ENCODE data around the gene TPM1.
"Not testable (repeated sequence)": the region's sequence is repeated elsewhere in the genome, so short reads cannot be mapped to it uniquely, and the experiment has no call there.

TPM1 gene

DNA sequence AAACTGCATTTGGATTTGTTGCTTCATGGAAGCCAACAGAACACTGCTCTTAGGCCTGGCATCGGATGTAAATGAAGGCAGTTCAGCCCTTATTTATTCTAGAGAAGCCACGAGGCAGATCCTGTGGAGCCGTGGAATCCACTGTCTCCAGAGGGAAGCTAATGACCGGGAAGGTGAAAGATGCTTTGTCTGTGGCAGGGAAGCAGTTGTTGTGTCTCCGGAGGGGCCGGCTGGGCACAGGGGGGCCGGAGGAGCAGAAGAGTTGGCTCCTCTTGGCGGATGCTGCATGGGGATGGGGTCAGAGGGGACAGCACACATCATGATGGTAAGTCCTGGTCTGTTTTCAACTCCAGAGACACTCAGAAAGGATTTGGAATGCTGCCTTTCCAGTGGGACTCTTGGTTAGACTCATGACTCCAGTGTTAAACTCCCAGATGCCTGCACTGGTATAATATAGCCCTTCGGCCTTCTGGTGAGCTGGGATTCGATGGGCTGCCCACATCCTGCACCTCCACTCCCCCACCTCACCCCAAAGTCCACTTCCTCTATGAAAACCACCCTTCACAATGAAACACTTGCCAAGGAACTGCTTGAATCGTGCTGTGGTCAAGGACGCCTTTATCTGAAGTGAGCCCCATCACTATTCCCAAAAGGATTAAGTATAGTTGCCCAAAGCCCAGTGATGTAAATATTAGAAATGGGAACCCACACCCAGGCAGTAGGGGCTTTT is 33.6 kb downstream of the TPM1 start:
- DNase-seq: no peak

DNA sequence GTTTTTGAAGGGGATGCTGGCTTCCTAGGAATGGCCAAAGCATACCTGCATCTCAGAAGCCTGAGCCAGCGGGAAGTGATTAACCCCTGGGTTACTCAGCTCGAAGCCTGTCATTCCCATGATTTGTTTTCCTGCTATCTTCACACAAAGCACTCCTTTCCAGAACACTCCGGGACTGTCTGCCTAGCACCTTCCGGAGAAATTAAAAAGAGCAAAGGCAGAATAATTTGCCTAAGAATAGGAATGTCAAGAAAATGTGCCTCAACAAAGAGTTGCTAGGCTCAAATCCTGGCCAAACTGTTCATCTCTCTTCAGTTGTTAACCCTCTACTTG is 34.1 kb downstream of the TPM1 start:
- no peak for DNase-seq

DNA sequence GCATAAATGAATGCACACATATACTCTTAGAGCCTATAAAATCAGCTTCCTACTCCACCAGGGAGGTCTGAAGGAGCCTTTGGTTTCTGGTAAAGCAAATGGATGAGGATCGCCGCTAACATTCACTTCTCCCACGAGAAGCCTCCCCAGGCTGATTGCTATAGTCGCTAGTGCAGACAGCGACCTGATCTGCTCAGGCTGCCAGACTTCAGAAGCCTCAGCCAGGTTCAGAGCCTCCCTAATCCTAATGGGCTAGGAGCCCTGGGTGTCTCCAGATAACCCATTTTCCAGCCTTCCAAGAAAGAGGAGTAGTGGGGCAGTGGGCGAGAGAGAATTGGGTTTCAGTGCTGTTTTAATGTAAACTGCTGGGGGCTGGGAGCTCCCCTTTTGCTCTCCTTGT is 35.4 kb downstream of the TPM1 start:
- DNase-seq: no peak

DNA sequence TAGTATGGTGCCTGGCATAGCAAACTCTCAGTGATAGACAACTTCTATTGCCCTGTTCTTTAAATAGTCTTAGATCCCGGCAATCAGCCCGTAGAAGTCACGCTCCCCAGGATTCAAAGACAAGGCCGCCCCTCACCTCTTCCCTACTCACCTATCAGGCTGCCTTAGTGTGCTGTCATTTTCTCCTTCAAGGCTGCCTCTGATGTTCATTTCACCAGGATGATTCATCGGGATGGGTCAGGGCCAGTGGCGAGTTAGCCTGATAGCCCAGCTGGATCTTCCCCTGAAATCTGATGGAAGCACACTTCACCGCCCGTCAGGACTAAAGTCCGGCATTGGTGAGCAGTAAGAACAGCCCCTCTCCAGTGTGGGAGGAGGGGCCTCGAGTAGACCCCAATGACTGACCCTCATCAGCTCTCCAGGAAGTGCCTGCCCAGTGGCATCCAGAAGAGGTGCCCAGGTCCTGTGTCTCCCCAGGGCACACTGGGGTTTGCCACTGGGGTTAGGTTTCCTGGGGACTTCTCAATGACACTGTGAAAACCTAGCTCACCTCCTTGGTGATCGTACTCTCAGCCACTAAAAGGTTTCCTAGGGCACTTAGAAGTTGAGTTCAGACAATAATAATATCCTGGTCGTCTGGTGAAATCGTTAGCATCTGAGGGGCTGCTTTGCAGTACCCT is 37.5 kb downstream of the TPM1 start:
- DNase-seq: peak; percentile 33

DNA sequence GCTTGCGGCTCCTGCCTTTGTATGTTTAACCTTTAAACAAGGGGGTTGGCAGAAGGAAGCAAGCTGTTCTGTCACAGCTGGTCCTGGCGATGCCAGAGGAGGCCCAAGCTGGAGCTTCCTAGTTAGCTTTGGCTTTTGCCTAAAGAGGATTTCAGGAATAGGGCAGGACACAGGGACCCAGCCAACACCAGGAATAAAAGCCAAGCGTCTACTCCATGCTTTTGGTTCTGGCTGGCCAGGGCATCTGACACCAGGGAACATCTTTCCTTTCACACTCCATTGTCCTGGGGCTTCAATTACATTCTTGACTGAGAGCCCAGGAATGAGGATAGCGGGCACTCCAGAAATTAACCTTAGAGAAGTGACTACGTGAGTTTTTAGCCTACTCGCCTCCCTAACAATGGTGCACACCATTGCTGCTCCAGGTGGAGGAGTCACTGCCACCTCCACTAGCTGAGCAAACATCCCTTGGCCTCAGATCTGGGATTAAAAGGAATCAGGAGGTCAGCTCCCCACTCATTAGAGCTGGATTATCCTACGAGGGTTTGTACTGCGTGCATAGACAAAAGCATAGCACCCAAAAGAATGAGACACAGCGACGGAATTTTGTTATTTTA is 38.2 kb downstream of the TPM1 start:
- no peak for DNase-seq

DNA sequence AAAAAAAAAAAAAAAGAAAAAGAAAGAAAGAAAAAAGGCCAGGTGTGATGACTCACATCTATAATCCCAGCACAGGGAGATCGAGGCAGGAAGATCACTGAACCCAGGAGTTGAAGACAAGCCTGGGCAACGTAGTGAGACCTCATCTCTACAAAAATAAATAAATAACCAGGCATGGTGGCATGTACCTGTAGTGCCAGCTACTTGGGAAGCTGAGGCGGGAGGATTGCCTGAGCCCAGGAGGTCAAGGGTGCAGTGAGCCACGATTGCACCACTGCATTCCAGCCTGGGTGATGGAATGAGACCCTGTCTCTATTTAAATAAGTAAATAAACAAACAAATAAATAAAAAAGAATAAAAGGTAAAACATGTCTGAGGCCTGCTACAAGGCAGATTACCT is 39.8 kb downstream of the TPM1 start:
- no peak for DNase-seq

DNA sequence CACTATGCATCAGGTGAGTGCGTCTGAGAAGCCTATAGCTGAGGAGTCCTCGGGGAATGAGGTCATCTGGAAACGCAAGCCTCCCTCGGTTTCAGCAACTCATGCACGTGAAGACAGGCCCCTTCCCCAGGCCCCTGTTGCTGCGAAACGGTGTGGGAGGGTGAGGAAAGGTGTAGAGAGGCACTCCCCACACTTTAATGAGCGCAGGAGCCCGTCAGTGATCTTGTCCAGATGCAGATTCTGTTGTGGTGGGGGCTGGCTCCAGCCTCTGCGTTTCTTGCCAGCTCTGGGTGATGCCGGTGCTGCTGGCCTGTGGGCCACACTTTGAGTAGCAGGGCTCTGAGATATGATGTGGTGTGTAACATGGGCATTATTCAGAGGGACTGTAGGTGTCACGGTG is 40.5 kb downstream of the TPM1 start:
- no peak for DNase-seq

DNA sequence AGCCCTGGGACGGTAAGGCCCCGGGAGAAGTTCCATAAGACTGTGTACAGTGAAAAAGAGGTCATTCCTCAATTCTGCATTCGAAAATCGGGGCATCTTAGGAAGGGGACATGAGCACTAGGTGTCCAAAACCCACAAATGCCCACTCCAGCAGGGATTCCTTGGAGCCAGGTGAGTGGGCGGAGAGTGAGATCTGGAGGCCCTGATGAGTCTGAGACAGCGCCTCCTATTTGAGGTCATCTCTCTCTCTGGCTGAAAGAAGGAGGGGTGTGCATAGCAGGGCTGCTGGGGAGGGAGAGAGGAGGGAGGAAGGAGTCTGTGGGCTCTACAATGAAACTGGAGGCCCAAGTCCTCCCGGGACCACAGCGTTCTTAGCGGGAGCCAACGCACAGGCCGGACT is 41.0 kb downstream of the TPM1 start:
- DNase-seq: no peak

DNA sequence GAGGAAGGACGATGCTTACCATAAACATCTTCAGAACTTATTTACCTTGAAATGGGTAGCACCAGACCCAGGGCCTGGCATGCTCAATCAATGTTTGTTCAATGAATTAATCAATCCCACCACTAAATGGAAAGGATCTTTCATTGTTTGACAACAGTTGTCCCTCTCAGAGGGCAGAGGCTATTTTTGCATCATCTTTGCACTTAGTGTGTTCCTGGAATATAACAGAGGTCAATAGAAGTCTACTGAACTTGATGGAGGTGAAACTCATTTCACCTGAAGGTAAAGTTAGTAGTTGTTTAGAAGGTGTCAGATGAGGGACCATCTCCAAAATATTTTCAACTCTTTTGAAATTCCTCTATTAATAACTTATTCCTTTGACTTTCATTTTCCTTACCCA is 42.3 kb downstream of the TPM1 start:
- DNase-seq: no peak

DNA sequence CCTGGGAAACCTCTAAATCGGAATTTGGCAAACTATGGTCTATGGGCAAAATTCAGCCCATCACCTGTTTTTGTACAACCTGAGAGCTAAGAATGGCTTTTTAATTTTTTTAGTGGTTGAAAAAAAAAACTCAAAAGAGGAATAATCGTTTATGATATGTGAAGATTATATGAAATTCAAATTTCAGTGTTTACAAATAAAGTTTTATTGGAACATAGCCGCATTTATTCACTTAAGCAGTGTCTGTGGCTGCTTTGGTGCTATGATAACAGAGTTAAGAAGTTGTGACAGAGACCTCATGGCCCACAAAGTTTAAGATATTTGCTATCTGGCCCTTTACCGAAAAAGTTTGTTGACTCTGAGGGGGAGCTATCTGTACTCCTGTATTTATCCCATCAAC is 42.7 kb downstream of the TPM1 start:
- DNase-seq: no peak

DNA sequence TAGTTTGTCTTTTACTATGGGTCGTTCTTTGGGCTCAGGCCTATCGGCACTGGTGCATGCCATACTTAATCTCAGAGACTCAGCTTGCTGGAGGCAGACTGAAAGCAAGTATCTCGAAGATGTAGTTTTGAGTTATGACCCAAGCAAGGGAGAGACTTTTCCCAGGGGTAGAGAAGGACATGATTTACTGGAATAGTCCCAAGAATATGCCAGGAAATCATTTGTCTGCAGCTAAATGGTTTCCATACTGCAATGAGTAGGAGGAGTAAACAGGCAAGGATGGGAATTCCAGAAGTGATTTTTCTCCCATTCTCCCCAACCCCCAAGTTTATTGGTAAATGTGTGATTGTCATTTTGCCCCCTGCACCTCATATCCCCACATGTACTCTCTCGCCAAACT is 43.7 kb downstream of the TPM1 start:
- DNase-seq: peak; percentile 73

DNA sequence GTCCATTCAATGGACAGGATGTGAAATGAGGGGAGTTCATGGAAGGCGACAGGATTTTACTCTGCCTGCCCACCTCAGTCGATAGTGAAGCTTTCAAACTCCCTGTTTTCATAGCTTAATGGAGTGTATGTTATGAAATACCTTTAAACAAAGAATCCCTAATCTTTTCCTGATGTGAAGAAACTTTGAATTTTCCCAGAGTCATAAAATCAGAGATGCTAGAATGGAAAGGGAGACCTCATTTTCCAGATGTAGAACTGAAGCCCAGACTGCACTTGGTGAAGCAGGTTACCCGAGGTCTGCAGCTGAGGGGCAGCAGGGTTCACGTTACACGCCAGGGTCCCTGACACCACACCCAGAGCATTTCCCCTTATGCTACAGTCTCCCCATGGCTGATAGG is 44.4 kb downstream of the TPM1 start:
- no peak for DNase-seq

DNA sequence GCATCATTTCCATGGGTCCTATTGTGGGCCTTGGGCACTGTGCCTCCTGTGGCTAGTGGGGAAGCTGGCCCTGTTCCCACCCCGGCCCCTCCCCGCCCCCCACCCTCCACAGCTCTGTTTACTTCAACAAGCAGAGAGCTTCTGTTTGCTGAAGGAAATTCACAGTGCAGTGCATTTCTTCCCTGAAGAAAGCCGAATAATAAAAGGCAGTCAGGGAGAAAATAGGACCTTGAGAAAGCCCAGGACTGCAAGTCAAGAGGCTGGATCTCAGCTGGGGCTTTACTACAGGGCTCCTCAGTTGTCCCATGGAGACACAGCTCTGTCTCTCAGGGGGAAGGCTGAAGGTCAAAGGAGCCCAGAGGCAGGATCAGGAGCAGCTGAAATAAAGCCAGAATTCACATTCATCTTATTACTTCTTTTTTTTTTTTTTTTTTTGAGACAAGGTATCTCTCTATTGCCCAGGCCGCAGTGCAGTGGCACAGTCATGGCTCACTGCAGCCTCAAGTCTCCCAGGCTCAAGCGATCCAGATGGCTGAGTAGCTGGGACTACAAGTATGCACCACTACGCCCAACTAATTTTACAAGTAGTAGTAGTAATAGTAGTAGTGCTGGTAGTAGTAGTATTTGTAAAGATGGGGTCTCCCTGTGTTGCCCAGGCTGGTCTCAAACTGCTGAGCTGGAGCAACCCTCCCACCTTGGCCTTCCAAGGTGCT is 46.1 kb downstream of the TPM1 start:
- no peak for DNase-seq

DNA sequence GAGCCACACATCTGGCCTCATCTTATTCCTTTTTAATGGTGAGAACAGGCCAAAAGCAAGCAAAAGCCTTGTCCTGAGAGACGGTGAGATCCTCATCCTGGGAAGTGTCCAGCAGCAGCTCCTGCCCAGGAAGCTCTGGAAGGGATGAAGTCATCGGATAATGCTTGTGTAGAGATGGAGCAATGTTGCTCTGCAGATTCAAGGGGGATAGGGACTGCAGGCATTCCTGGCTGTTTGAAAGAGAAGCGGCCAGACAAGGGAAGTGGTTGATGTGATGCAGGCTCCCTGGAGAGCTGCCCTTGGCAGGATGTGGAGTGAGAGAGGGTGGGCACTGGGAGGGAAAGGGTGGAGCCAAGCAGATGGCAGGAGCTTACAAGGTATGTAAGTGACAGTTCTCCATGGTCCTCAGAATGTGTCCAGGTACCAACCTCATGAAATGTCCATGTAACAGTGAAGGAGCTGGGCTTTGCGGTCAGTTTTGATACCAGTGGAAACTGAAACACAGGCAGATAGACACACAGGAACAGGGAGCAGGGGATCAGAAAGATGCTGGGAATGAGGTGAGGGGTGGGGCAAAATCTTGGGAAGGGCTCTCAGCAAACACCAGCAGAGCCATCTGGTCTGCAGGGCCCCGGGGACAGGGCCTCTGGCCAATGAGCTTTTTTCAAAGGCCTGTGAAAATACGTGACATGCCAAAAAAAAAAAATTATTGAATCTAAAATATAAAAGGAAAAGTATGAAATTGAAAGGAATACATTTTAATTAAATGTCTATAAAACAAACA is 46.9 kb downstream of the TPM1 start:
- DNase-seq: peak; percentile 96

DNA sequence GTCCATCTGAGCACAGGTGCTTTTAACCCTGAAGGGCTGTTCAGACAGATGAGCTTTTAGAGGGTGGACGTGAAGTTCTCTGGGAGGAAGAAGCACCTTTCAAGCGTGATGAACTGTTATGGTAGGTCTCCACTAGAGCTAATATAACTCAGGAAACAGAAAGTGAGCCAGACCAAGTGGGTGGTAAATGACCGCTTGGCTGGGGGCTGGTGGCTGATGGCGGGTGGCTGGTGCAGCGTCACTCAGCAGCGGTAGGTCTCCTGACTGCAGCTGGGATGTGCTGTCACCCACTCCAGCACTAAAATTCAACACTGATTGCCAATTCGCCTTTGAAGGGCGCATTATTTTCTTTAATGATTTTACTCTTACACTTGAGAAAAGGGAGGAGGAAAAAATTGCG is 47.9 kb downstream of the TPM1 start:
- DNase-seq: no peak

DNA sequence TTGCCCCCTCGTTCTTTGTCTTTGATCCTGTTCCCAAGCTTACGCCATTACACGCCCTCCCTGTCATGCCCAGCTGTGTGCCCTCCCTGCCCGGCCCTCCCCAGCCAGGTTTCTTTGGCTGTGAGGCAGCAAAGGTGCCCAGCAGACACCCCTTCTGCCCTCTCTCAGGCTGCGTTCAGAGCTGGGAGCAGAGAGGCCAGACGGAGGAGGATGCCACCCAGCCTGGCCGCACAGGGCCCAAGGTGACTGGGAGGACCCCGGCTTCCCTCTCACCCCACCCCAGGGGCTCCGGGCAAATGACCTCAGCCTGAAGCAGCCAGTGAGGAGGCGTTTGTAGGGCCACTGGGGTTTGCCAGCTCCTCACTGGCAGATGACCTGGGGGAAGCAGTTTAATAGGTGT is 48.3 kb downstream of the TPM1 start:
- DNase-seq: no peak

DNA sequence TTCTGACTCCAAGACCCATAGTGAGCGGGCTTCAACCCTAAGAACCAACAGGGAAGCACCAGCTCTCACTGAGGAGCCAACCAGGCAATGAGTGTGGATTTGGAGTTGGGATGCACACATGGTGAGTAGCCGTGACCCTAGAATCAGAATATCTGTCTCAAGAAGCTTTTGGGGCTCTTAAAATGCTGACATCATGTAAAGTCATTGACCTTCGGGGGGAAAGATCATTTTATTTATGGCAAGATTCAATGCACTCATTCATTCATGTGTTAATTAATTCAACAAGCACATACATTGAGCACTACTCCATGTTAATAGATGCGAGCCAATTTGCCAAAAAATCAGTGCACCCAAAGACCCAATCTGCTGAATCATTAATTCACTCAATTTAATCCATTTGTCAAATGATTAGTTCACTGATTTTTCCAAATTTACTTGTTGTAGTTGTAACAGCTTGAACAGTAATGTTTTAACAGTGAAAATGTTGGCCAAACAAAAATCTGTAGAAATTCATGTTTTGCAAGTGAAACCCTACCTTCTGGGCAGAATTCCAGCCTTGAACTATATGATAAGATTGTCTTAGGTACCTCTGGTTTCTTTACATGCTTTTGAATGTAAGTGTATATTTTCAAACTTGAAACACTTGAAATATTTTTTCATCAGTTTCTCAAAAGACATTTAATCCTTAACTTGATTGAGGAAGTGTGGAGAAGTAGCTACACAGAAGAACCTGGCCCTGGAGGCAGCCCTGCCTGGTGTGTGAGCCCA is 49.3 kb downstream of the TPM1 start:
- DNase-seq: no peak

DNA sequence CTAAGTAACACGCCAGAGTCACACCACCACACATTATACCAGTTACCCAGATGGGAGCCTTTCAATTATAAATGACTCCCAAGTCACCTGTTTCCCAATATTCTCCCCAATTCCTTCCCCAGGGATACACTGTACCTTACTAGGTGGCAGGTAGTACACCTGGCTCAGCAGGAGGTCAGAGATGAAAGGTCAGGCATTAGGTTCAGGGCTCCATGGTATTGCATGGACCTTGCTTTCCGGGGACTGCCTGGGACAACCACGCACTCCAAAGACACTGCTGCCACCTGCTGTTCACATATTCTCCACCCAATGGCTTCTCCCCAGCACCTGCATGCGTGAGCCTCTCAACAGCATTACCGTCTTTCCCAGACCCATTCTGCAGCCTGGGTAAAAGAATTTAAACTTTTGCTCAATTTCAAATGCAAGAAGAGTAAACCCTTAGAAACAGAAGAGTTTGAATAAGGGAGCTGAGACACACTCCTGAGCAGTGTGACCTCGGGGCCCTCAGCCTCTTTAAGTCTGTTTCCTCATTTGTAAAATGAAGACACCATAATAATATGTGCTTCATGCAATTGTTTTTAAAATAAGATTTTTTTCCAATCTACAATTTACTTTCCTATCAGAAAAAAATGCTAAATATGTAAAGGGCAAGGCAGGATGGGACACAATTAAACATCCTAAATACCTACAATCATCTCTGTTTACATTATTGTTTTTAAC is 51.1 kb downstream of the TPM1 start:
- DNase-seq: peak; percentile 72

DNA sequence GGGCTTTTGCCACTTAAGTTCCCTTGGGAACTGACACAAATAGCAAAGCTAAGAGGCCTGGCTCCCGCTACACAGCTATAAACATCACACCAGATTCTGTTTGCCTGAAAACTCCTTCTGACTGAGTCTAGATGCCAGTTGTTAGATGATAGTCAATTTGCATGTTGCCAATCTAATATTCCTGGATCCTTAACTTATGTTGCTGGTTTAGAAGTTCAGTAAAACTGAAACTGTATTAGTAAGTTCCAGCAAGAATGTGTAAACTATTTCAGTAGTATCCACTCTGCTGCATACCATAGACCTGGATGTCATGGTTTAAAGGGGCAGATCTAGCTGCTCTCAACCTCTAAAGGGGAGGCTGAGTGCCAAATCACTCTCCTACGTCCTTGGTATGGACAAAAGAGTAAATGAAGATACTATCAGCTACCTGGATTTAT is 52.0 kb downstream of the TPM1 start:
- DNase-seq: peak; percentile 80

DNA sequence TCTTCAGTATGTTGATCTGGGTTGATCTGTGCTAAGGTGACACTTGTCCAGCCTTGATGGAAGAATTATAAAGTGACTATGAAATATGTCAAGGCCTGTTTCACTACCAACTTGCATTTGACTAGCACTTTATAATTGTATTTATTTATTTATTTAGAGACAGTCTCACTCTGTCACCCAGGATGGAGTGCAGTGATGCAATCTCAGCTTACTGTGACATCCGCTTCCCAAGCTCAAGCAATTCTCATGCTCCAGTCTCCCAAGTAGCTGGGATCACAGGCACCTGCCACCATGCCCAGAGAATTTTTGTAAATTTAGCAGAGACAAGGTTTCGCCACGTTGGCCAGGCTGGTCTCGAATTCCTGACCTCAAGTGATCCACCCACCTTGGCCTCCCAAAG is 53.6 kb downstream of the TPM1 start:
- no peak for DNase-seq

DNA sequence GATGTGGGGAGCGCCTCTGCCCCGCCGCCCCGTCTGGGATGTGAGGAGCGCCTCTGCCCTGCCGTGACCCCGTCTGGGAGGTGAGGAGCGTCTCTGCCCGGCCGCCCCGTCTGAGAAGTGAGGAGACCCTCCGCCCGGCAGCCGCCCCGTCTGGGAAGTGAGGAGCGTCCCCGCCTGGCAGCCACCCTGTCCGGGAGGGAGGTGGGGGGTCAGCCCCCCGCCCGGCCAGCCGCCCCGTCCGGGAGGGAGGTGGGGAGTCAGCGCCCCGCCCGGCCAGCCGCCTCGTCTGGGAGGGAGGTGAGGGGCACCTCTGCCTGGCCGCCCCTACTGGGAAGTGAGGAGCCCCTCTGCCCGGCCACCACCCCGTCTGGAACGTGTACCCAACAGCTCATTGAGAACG is 56.4 kb downstream of the TPM1 start:
- not testable (repeated sequence) for DNase-seq

Measured in fibroblast of skin of scalp (primary cell).